ENCODE data around the gene NPBWR2. TPM values are rescaled to one million over a fixed set of nuclear protein-coding genes. Genes with fewer than 3 reads are reported as not detected.

Gene NPBWR2
- total and polyA plus RNA-seq, 2 donors (not counting 3 experiments of a cell fraction or from before 2014, with no cell fraction given) = not detected

DNA sequence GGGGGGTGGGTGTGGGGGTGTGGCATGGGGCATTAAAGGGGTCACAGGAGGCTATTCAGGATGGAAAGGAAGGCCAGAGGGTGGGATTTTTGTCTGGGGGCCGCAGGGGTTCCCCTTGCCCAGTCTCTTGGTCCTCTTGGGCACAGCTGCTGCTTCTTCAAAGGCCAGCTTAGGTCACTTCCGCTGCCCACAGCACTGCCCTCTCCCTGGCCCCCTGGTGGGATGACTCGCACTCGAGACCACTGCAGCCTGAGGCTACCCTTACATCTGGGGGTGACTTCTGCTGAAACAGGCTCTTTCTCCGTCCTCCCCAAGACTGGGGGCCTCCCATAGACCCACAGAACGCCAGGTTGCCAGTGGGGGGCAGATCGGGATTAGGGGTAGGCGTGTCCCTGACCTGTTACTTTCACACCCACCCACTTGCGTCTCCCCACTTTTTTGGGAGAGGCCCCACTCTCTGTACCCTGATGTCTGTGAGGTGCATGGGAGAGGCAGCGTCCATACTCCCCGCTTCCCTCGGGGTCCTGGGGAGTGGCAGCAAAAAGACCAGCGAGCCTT, 24.5 kb downstream of the NPBWR2 start:
- Histone ChIP-seq H3K4me2 (ENCODE audit: insufficient read depth, low read length) (peak overlapping the region; percentile 34), H3K9ac (replicated peaks; ENCODE audit: extremely low read depth, insufficient read depth, low read length) (no peak overlapping the region), H3K9me1 (replicated peaks; ENCODE audit: control insufficient read depth, extremely low read depth, insufficient read depth, low read length) (no peaks in the 10 kb centered on the region), H3K36me3 (ENCODE audit: control insufficient read depth in 2 of 2, extremely low read depth in 1 of 2, insufficient read depth in 2 of 2, low read length in 2 of 2) (no peaks in the 10 kb centered on the region), H3K4me3 (replicated peaks in 1 of 3; ENCODE audit: insufficient read depth in 1 of 3, low read depth in 1 of 3, low read length in 3 of 3) (no peak overlapping the region), H2AFZ (ENCODE audit: low read depth, low read length) (peak overlapping the region; percentile 46), H3K4me1 (ENCODE audit: control insufficient read depth, extremely low read depth, insufficient read depth, low read length) (peaks cover 20% of the 10 kb centered on the region), H3K27ac (ENCODE audit: insufficient read depth, low read depth, low read length) (no peak overlapping the region), H3K79me2 (ENCODE audit: control insufficient read depth, insufficient read depth, low read length) (peaks cover 5% of the 10 kb centered on the region), H3K9me3 (replicated peaks; ENCODE audit: control insufficient read depth, insufficient read depth, low read length) (no peaks in the 10 kb centered on the region), H4K20me1 (replicated peaks; ENCODE audit: control insufficient read depth, extremely low read depth, insufficient read depth, low read length) (no peaks in the 10 kb centered on the region), H3K27me3 (ENCODE audit: control insufficient read depth in 2 of 2, insufficient read depth in 2 of 2, low read length in 2 of 2) (peaks cover 23 to 32% of the 10 kb centered on the region in 2 experiments)
- POLR2A ChIA-PET = interaction anchor here (1.0 kb wide), 1 partner anchor 44 kb away, joined by 3 read pairs; no protein-coding TSS in a partner anchor
- intact Hi-C loops (cut with micrococcal nuclease) = loop anchor here (1.0 kb wide), 2 partner anchors 19 to 37 kb away; no protein-coding TSS in a partner anchor
- CTCF ChIA-PET = interaction anchor here (0.9 to 2.8 kb wide), 19 partner anchors 10 to 189 kb away, joined by 3 to 66 read pairs (median 5); partner anchors contain the start of genes NPBWR2, PRPF6, SAMD10 and TCEA2
- BruUV-seq (replicated peaks) = no TSS peak
- dilution Hi-C loops (cut with MboI; ENCODE audit: extremely low pct_ligation_motif_present, low sequenced_read_pairs) = no loop called here
- no peak for DNase-seq (ENCODE audit: low read depth, low spot score)
- no peak for TF ChIP-seq POLR2A (IDR thresholded peaks at IDR 0.05; ENCODE audit: low read depth, low read length)
- FAIRE-seq = no peak

DNA sequence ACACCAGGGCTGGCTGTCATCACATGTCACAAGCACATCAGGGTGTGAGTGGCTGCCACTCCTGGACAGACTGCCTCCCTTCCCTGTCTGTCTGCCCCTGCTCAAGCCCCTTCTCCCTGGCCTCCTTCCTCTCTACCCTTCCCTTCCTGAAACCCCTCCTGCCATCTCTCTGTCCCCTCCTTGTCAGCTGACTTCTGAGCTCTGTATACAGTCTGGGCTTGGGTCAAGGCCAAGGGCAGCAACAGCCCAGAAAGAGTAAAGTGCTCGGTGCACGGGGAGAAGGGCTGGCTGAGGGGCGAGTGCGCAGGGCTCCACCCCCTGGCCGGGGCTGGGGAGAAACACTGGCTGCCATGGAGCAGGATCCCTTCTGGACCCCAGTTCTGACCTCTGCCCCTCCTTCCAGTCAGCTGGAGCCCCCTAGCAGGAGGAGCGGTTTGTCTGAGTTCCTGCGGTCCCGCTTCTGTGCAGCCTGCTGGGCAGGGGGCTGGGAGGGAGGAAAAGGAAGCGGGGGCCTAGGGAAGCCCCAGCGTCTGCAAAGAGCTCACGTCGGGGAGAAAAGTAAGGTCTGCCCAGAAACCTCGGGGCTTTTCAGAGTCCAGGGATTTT, 25.1 kb downstream of the NPBWR2 start:
- no TSS peak for BruUV-seq (replicated peaks)
- TF ChIP-seq EZH2 (IDR thresholded peaks at IDR 0.05; ENCODE audit: borderline replicate concordance, low read depth, low read length, severe bottlenecking) = no peak
- no peak for TF ChIP-seq POLR2AphosphoS5 (IDR thresholded peaks at IDR 0.05; ENCODE audit: insufficient read depth, low read depth, low read length)
- no peak for TF ChIP-seq GATA2 (IDR thresholded peaks at IDR 0.05; ENCODE audit: insufficient read depth, insufficient read length, low read depth, low read length)
- no peak for TF ChIP-seq MYC (IDR thresholded peaks at IDR 0.05; ENCODE audit: low read depth, low read length)
- TF ChIP-seq, protein P1, sequence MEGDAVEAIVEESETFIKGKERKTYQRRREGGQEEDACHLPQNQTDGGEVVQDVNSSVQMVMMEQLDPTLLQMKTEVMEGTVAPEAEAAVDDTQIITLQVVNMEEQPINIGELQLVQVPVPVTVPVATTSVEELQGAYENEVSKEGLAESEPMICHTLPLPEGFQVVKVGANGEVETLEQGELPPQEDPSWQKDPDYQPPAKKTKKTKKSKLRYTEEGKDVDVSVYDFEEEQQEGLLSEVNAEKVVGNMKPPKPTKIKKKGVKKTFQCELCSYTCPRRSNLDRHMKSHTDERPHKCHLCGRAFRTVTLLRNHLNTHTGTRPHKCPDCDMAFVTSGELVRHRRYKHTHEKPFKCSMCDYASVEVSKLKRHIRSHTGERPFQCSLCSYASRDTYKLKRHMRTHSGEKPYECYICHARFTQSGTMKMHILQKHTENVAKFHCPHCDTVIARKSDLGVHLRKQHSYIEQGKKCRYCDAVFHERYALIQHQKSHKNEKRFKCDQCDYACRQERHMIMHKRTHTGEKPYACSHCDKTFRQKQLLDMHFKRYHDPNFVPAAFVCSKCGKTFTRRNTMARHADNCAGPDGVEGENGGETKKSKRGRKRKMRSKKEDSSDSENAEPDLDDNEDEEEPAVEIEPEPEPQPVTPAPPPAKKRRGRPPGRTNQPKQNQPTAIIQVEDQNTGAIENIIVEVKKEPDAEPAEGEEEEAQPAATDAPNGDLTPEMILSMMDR (IDR thresholded peaks at IDR 0.05; ENCODE audit: extremely low read depth in 1 of 2, insufficient read depth in 1 of 2, low read depth in 1 of 2, low read length in 2 of 2) = no peak
- no peak for TF ChIP-seq POLR2A (IDR thresholded peaks at IDR 0.05; ENCODE audit: low read depth, low read length)
- Histone ChIP-seq H3K9me3 (replicated peaks; ENCODE audit: control insufficient read depth, insufficient read depth, low read length) (no peaks in the 10 kb centered on the region), H3K9me1 (replicated peaks; ENCODE audit: control insufficient read depth, extremely low read depth, insufficient read depth, low read length) (no peaks in the 10 kb centered on the region), H3K9ac (replicated peaks; ENCODE audit: extremely low read depth, insufficient read depth, low read length) (no peak overlapping the region), H3K36me3 (ENCODE audit: control insufficient read depth in 2 of 2, extremely low read depth in 1 of 2, insufficient read depth in 2 of 2, low read length in 2 of 2) (no peaks in the 10 kb centered on the region), H3K27ac (ENCODE audit: insufficient read depth, low read depth, low read length) (no peak overlapping the region), H2AFZ (ENCODE audit: low read depth, low read length) (no peak overlapping the region), H3K4me2 (ENCODE audit: insufficient read depth, low read length) (no peak overlapping the region), H4K20me1 (replicated peaks; ENCODE audit: control insufficient read depth, extremely low read depth, insufficient read depth, low read length) (no peaks in the 10 kb centered on the region), H3K27me3 (ENCODE audit: control insufficient read depth in 2 of 2, insufficient read depth in 2 of 2, low read length in 2 of 2) (peaks cover 23 to 32% of the 10 kb centered on the region in 2 experiments), H3K4me3 (replicated peaks in 1 of 3; ENCODE audit: insufficient read depth in 1 of 3, low read depth in 1 of 3, low read length in 3 of 3) (no peak overlapping the region), H3K4me1 (ENCODE audit: control insufficient read depth, extremely low read depth, insufficient read depth, low read length) (peaks cover 20% of the 10 kb centered on the region), H3K79me2 (ENCODE audit: control insufficient read depth, insufficient read depth, low read length) (peaks cover 6% of the 10 kb centered on the region)
- dilution Hi-C loops (cut with MboI; ENCODE audit: extremely low pct_ligation_motif_present, low sequenced_read_pairs) = no loop called here
- intact Hi-C loops (cut with micrococcal nuclease) = no loop called here
- ChIA-PET CTCF (interaction anchor here (2.0 kb wide), 1 partner anchor 43 kb away, joined by 16 read pairs; no protein-coding TSS in a partner anchor), POLR2A (no interaction called here)
- DNase-seq (ENCODE audit: low read depth, low spot score) = no peak
- FAIRE-seq = no peak
